WERI-Rb-1 (cell line): Measurements from ENCODE around the gene TMEM258.

Source experiments
- DNase-seq: peaks from one replicate; pipeline ENCODE4 v3.0.0-alpha.2; 2020
- H3K27ac ChIP-seq: fragments of 250-450 bp; sonication (Bioruptor Pico); 2 replicates; pipeline ENCODE4 v1.5.1; 2020; ENCODE audit warnings: mild to moderate bottlenecking, moderate library complexity
- H3K27me3 ChIP-seq: fragments of 250-450 bp; sonication (Bioruptor Pico); 2 replicates; pipeline ENCODE4 v1.5.1; 2021; ENCODE audit warnings: mild to moderate bottlenecking, low read depth, moderate library complexity; ENCODE audit not compliant: insufficient read depth, severe bottlenecking
- H3K36me3 ChIP-seq: fragments of 250-450 bp; sonication (Bioruptor Pico); 2 replicates; pipeline ENCODE4 v1.5.1; 2020; ENCODE audit warnings: mild to moderate bottlenecking, moderate library complexity
- H3K4me3 ChIP-seq: 2 replicates; pipeline ENCODE4 v1.5.1; 2011; ENCODE audit warnings: low read depth, mild to moderate bottlenecking, control low read depth, low read length
- H3K9me3 ChIP-seq: fragments of 250-450 bp; sonication (Bioruptor Pico); 2 replicates; pipeline ENCODE4 v1.5.1; 2021; ENCODE audit warnings: mild to moderate bottlenecking, moderate library complexity; ENCODE audit not compliant: severe bottlenecking
- CTCF ChIP-seq: IDR thresholded peaks from 2 replicates; pipeline ENCODE4 v1.5.1; 2011; ENCODE audit warnings: low read depth, mild to moderate bottlenecking, control low read depth, inconsistent platforms, low read length

TMEM258 gene

GRCh38 chr11:61775606-61776554, 16.5 kb downstream of the TMEM258 start:
- DNase-seq, result no peak
- Histone ChIP-seq H3K36me3 (no peaks in the 10 kb centered on the region), H3K4me3 (no peak overlapping the region), H3K27me3 (no peaks in the 10 kb centered on the region), H3K9me3 (no peaks in the 10 kb centered on the region), H3K27ac (no peak overlapping the region)
- no peak for TF ChIP-seq CTCF

GRCh38 chr11:61775106-61775505, 17.3 kb downstream of the TMEM258 start:
- H3K27ac ChIP-seq, result no peak overlapping the region
- no peaks in the 10 kb centered on the region for H3K27me3 ChIP-seq
- H3K36me3 ChIP-seq, result no peaks in the 10 kb centered on the region
- H3K4me3 ChIP-seq, result no peak overlapping the region
- TF ChIP-seq CTCF, result no peak
- DNase-seq, result no peak
- no peaks in the 10 kb centered on the region for H3K9me3 ChIP-seq

GRCh38 chr11:61774411-61774810, 18.0 kb downstream of the TMEM258 start:
- Histone ChIP-seq H3K9me3 (no peaks in the 10 kb centered on the region), H3K27ac (no peak overlapping the region), H3K36me3 (no peaks in the 10 kb centered on the region), H3K4me3 (no peak overlapping the region), H3K27me3 (no peaks in the 10 kb centered on the region)
- no peak for TF ChIP-seq CTCF
- DNase-seq, result no peak

GRCh38 chr11:61773809-61774208, 18.6 kb downstream of the TMEM258 start:
- H3K36me3 ChIP-seq, result no peaks in the 10 kb centered on the region
- no peak for TF ChIP-seq CTCF
- no peak overlapping the region for H3K4me3 ChIP-seq
- no peaks in the 10 kb centered on the region for H3K9me3 ChIP-seq
- H3K27ac ChIP-seq, result no peak overlapping the region
- DNase-seq, result no peak
- H3K27me3 ChIP-seq, result no peaks in the 10 kb centered on the region

- Histone ChIP-seq H3K36me3 (no peaks in the 10 kb centered on the region), H3K4me3 (no peak overlapping the region), H3K9me3 (no peaks in the 10 kb centered on the region), H3K27ac (no peak overlapping the region), H3K27me3 (no peaks in the 10 kb centered on the region)
- no peak for DNase-seq
- TF ChIP-seq CTCF, result no peak
These were observed 19.0 kb downstream of the TMEM258 start for GRCh38 chr11:61773356-61773755.
